SK-N-SH (cell line): Measurements from ENCODE around the gene SMAD7. TPM values are rescaled to one million over a fixed set of nuclear protein-coding genes. Genes with fewer than 3 reads are reported as not detected.

Source experiments
- CTCF ChIA-PET: fragments of 300-600, 350-600 bp; formaldehyde crosslinking; extraction: SDS; loops from one replicate; lab custom pipeline; 2021; lab: Yijun Ruan, JAX
- POLR2A ChIA-PET: fragments of 350-600 bp; sonication (Branson Sonifier 250); formaldehyde crosslinking; extraction: SDS; loops from one replicate; lab custom pipeline; 2020; ENCODE audit warnings: antibody characterized with exemption, inconsistent platforms; lab: Yijun Ruan, JAX
- DNase-seq: peaks from one replicate; pipeline ENCODE4 v3.0.0; 2012
- H2AFZ ChIP-seq: fragments of 200-600 bp; sonication (generic); 2 replicates; pipeline ENCODE4 v1.8.1; 2016; ENCODE audit warnings: antibody characterized with exemption, mild to moderate bottlenecking, low read depth
- H3F3A ChIP-seq: fragments of 200-600 bp; sonication (generic); replicated peaks from 2 replicates; pipeline ENCODE3; 2016; ENCODE audit warnings: antibody characterized with exemption, mild to moderate bottlenecking; ENCODE audit not compliant: insufficient read depth
- H3K27ac ChIP-seq, 2 experiments: fragments of 200-500 bp in 1 of 2; fragments of 200-600 bp in 1 of 2; sonication (Bioruptor generic) in 1 of 2; sonication (generic), shearing (Covaris generic) in 1 of 2; 2 replicates each; pipeline versions ENCODE4 v1.5.1 to v1.6.1; 2014 to 2016; ENCODE audit warnings: low read depth in 2 of 2, inconsistent platforms in 1 of 2, low read length in 1 of 2, mild to moderate bottlenecking in 1 of 2, mixed read lengths in 1 of 2
- H3K27me3 ChIP-seq: fragments of 200-600 bp; sonication (generic), shearing (Covaris generic); 2 replicates; pipeline ENCODE4 v1.6.1; 2016; ENCODE audit warnings: mixed run types; ENCODE audit not compliant: insufficient read depth
- H3K36me3 ChIP-seq, 2 experiments: fragments of 200-500 bp in 1 of 2; fragments of 200-600 bp in 1 of 2; sonication (Bioruptor generic) in 1 of 2; sonication (generic) in 1 of 2; replicated peaks in 1 of 2; 2 replicates each; pipeline versions ENCODE3 to v1.5.1; 2014 to 2016; ENCODE audit warnings: low read length in 1 of 2, mild to moderate bottlenecking in 1 of 2; ENCODE audit not compliant: insufficient read depth in 2 of 2, control insufficient read depth in 1 of 2
- H3K4me1 ChIP-seq, 2 experiments: fragments of 200-500 bp in 1 of 2; fragments of 200-600 bp in 1 of 2; sonication (Bioruptor generic) in 1 of 2; sonication (generic), shearing (Covaris generic) in 1 of 2; 2 replicates each; pipeline versions ENCODE4 v1.5.1 to v1.6.1; 2014 to 2016; ENCODE audit warnings: low read depth in 1 of 2, low read length in 1 of 2, mixed run types in 1 of 2; ENCODE audit not compliant: insufficient read depth in 2 of 2, control insufficient read depth in 1 of 2
- H3K4me2 ChIP-seq: fragments of 200-600 bp; sonication (generic), shearing (Covaris generic); 2 replicates; pipeline ENCODE4 v1.6.1; 2017; ENCODE audit warnings: mixed run types
- H3K4me3 ChIP-seq, 2 experiments: fragments of 200-500 bp in 1 of 2; fragments of 200-600 bp in 1 of 2; sonication (Bioruptor generic) in 1 of 2; sonication (generic), shearing (Covaris generic) in 1 of 2; 2 replicates each; pipeline versions ENCODE4 v1.5.1 to v1.8.1; 2014 to 2016; ENCODE audit warnings: low read depth in 2 of 2, inconsistent platforms in 1 of 2, low read length in 1 of 2, mild to moderate bottlenecking in 1 of 2, mixed read lengths in 1 of 2, moderate library complexity in 1 of 2
- H3K79me2 ChIP-seq: fragments of 200-600 bp; sonication (generic); 2 replicates; pipeline ENCODE4 v1.8.1; 2017; ENCODE audit warnings: mild to moderate bottlenecking; ENCODE audit not compliant: insufficient read depth
- H3K9ac ChIP-seq: fragments of 200-600 bp; sonication (generic); 2 replicates; pipeline ENCODE4 v1.6.1; 2017; ENCODE audit warnings: mixed run types
- H3K9me2 ChIP-seq: fragments of 200-600 bp; sonication (generic); 2 replicates; pipeline ENCODE4 v1.6.1; 2017; ENCODE audit warnings: mixed run types
- H3K9me3 ChIP-seq: fragments of 200-600 bp; sonication (generic); 2 replicates; pipeline ENCODE4 v1.6.1; 2017; ENCODE audit warnings: mixed run types, mild to moderate bottlenecking, moderate library complexity
- H4K20me1 ChIP-seq: fragments of 200-600 bp; sonication (generic); 2 replicates; pipeline ENCODE4 v1.6.1; 2017; ENCODE audit warnings: mild to moderate bottlenecking, mixed run types; ENCODE audit not compliant: insufficient read depth
- CHD2 ChIP-seq: fragments of 150-350 bp; IDR thresholded peaks from 2 replicates; pipeline ENCODE4 v1.6.1; 2018; ENCODE audit warnings: low read length; ENCODE audit not compliant: partially characterized antibody
- EP300 ChIP-seq, 2 experiments: IDR thresholded peaks; 2 replicates each; pipeline versions ENCODE4 v1.4.0 to v1.6.1; 2012; ENCODE audit warnings: borderline replicate concordance in 1 of 2, low read depth in 1 of 2, low read length in 1 of 2
- GABPA ChIP-seq: IDR thresholded peaks from 2 replicates; pipeline ENCODE4 v1.4.0; 2012; ENCODE audit warnings: low read depth, mild to moderate bottlenecking
- NRF1 ChIP-seq: IDR thresholded peaks from 2 replicates; pipeline ENCODE4 v1.6.1; 2012; ENCODE audit warnings: low read depth, mild to moderate bottlenecking, low read length
- POLR2AphosphoS5 ChIP-seq: IDR thresholded peaks from 2 replicates; pipeline ENCODE4 v1.6.1; 2012; ENCODE audit warnings: low read depth, low read length
- RXRA ChIP-seq: IDR thresholded peaks from 2 replicates; pipeline ENCODE4 v1.4.0; 2012; ENCODE audit warnings: low read depth, mild to moderate bottlenecking, borderline replicate concordance
- SIN3A ChIP-seq: IDR thresholded peaks from 2 replicates; pipeline ENCODE4 v1.6.1; 2012; ENCODE audit warnings: low read depth, mild to moderate bottlenecking, low read length, moderate library complexity, borderline replicate concordance
- TEAD4 ChIP-seq: IDR thresholded peaks from 2 replicates; pipeline ENCODE4 v1.4.0; 2012; ENCODE audit warnings: mild to moderate bottlenecking, borderline replicate concordance; ENCODE audit not compliant: insufficient read depth
- WGBS: methylation state at CpG from one replicate; pipeline ENCODE4 v1.1.6; 2017; ENCODE audit warnings: low lambda C conversion rate; 5-methylcytosine and 5-hydroxymethylcytosine counted together
- polyA plus RNA-seq, 3 experiments: library from polyadenylated mRNA; depleted of rRNA; stranded (reverse); fragments of >200 nt; gene quantifications; 2 replicates each; pipeline ENCODE4 v1.2.3, GENCODE V29; 2012

The SMAD7 gene
- polyA plus RNA-seq, 1 of the 3 experiments (the other 2 are of a cell fraction) = 20.0 TPM

- CTCF ChIA-PET = interaction anchor here (1.2 to 1.5 kb wide), 2 partner anchors 12 to 18 kb away, joined by 3 to 5 read pairs; no protein-coding TSS in a partner anchor
- POLR2A ChIA-PET = no interaction called here
- Histone ChIP-seq H3K4me2 (peak overlapping the region; percentile 91), H3K9me3 (no peaks in the 10 kb centered on the region)
- DNase-seq = no peak
- TF ChIP-seq POLR2AphosphoS5 (0 out of 2 replicates have a peak, but pooled peaks have one; percentile 2), EP300 (IDR thresholded peaks at IDR 0.05; ENCODE audit: borderline replicate concordance in 1 of 2, low read depth in 1 of 2, low read length in 1 of 2) (no peak)
- TF ChIP-seq, all 33 proteins: peak for 1
- H4K20me1 ChIP-seq = peaks cover 94% of the 10 kb centered on the region
- peak overlapping the region; percentile 84 to 97 for H3K27ac ChIP-seq
- peak overlapping the region; percentile 70; the same call in 1 of the 2 replicates for H3K9ac ChIP-seq
- peaks cover 26 to 42% of the 10 kb centered on the region in 2 experiments for H3K36me3 ChIP-seq
- 12% methylated on average over 14 of the region's 16 CpGs for WGBS
- H3K4me1 ChIP-seq = peaks cover 72 to 81% of the 10 kb centered on the region in 2 experiments
- H3K27me3 ChIP-seq = no peaks in the 10 kb centered on the region
- no peaks in the 10 kb centered on the region for H3K9me2 ChIP-seq
- H3K4me3 ChIP-seq = peak overlapping the region; percentile 1 to 59; a peak in 3 of 4 replicates
- peaks cover 100% of the 10 kb centered on the region for H3K79me2 ChIP-seq
- H2AFZ ChIP-seq = no peak overlapping the region
- peaks cover 68% of the 10 kb centered on the region for H3F3A ChIP-seq
Measured at GRCh38 chr18:48939205-48940097, 11.3 kb downstream of the SMAD7 start.

GRCh38 chr18:48938827-48939204, 11.9 kb downstream of the SMAD7 start:
- Histone ChIP-seq H3K27me3 (no peaks in the 10 kb centered on the region), H3K9me3 (no peaks in the 10 kb centered on the region), H2AFZ (no peak overlapping the region), H3K27ac (peak overlapping the region; percentile 46 to 97), H3K36me3 (peaks cover 24 to 42% of the 10 kb centered on the region in 2 experiments), H4K20me1 (peaks cover 93% of the 10 kb centered on the region), H3K79me2 (peaks cover 100% of the 10 kb centered on the region), H3K9me2 (no peaks in the 10 kb centered on the region), H3K4me2 (peak overlapping the region; percentile 91; the same call in 1 of the 2 replicates)
- ChIA-PET POLR2A (no interaction called here), CTCF (interaction anchor here (1.5 kb wide), 1 partner anchor 17 kb away, joined by 5 read pairs; no protein-coding TSS in a partner anchor)
- DNase-seq = no peak
- no peak for TF ChIP-seq TEAD4
- no peak for TF ChIP-seq SIN3A
- no peak for TF ChIP-seq POLR2AphosphoS5
- TF ChIP-seq GABPA = no peak
- TF ChIP-seq NRF1 = no peak
- TF ChIP-seq RXRA = no peak
- TF ChIP-seq CHD2 = no peak
- TF ChIP-seq, all 33 proteins: peak for 0
- H3F3A ChIP-seq = peaks cover 67% of the 10 kb centered on the region
- no peak overlapping the region for H3K9ac ChIP-seq
- H3K4me1 ChIP-seq = peaks cover 72 to 82% of the 10 kb centered on the region in 2 experiments
- 85% methylated on average over 8 of the region's 9 CpGs for WGBS
- H3K4me3 ChIP-seq = no peak overlapping the region
